ENCODE results near the gene HTR1D. TPM values are rescaled to one million over a fixed set of nuclear protein-coding genes. Genes with fewer than 3 reads are reported as not detected.

HTR1D gene
- total RNA-seq, 1 donor from 2014 or later = not detected

DNA sequence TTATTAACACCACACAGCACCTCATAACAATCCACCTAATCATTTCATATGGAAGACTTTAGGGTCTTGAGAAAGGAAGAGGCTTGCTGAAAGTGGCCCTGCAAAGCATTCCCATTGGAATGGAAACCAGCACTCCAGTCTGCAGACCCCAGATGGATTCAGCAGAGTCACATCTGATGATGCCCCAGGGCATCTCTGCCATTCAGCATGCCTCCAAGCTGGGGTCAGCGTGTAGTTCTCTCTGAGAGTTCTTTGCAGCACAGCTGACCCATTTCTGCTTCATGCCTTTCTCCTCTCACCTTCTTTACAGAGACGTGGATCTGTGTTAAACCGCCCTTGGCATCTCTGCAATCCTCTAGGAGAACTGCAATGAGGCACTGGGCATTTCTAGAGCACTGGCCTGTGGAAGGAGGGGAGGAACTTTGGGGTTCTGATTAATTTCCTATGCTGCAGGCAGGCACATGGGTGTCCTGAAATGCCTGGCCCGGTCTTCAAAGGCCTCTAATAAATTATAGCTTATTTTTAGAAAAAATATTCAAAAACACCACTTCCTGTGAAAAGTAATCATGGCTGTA lies 46.0 kb downstream of the HTR1D start:
- H3K27me3 ChIP-seq = no peaks in the 10 kb centered on the region

DNA sequence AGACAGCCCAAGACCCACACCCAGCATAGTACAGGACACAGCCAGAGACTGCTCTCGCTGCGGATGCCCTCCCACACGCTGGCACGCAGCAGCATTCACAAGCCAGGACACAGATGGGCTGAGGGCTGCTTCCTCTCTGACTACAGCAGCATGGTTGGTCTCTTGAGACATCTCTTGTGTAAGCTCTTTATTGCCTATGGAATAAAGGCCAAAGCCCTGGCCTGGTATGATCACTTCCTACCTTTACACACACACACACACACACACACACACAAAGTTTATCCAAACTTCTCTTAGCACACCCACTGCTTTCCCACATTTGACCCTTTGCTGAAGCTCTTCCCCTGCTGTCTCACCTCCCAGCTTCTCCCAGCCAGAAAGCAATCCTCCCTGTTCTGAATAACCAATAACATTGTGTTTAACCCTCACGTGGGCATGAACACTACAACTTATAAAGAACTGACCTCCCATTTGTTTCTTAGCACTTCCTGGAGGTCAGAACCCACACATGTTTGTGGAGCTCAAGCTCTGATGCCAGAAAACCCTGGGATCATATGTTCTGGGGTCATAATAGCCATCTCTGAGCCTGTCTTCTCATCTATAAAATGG lies 47.5 kb downstream of the HTR1D start:
- Histone ChIP-seq H3K9me3 (no peaks in the 10 kb centered on the region), H3K36me3 (no peaks in the 10 kb centered on the region), H3K4me3 (peak overlapping the region in 1 of 2 donors; percentile 98), H3K4me1 (peaks cover 7 to 26% of the 10 kb centered on the region in 2 donors), H3K27ac (peak overlapping the region; percentile 86 to 92), H3K27me3 (no peaks in the 10 kb centered on the region)
- peak; percentile 35 to 87 for DNase-seq (ENCODE audit: low spot score in 2 of 2)
- intact Hi-C loops (cut with DNase I) = loop anchor here (5.0 kb wide), 1 partner anchor 68 kb away; no protein-coding TSS in a partner anchor
- TF ChIP-seq, protein P1, sequence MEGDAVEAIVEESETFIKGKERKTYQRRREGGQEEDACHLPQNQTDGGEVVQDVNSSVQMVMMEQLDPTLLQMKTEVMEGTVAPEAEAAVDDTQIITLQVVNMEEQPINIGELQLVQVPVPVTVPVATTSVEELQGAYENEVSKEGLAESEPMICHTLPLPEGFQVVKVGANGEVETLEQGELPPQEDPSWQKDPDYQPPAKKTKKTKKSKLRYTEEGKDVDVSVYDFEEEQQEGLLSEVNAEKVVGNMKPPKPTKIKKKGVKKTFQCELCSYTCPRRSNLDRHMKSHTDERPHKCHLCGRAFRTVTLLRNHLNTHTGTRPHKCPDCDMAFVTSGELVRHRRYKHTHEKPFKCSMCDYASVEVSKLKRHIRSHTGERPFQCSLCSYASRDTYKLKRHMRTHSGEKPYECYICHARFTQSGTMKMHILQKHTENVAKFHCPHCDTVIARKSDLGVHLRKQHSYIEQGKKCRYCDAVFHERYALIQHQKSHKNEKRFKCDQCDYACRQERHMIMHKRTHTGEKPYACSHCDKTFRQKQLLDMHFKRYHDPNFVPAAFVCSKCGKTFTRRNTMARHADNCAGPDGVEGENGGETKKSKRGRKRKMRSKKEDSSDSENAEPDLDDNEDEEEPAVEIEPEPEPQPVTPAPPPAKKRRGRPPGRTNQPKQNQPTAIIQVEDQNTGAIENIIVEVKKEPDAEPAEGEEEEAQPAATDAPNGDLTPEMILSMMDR (IDR thresholded peaks at IDR 0.05) = no peak

More for the DNA sequence above, 46.0 kb downstream of the HTR1D start:
- H3K27ac ChIP-seq = peak overlapping the region; percentile 9 to 33
- H3K36me3 ChIP-seq = no peaks in the 10 kb centered on the region
- no peak for DNase-seq (ENCODE audit: low spot score in 2 of 2)
- H3K9me3 ChIP-seq = no peaks in the 10 kb centered on the region
- H3K4me3 ChIP-seq = no peak overlapping the region
- TF ChIP-seq, protein P1 (IDR thresholded peaks at IDR 0.05) = no peak
- intact Hi-C loops (cut with DNase I) = no loop called here
- peaks cover 7 to 12% of the 10 kb centered on the region in 2 donors for H3K4me1 ChIP-seq

DNA sequence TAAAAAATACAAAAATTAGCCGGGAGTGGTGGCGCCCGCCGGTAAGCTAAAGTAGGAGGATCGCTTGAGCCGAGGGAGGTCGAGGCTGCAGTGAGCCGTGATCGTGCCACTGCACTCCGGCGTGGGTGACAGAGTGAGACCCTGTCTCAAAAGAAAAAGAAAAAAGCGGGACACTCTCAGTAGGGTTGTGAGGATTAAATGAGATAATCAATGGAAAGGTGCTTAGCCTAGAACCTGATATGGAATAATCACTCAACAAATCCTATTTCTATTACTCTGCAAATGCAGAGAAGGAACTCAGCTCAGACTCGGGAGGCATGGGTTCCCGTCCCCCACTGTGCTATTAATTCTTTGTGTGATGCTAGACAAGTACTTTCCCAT lies 48.1 kb downstream of the HTR1D start:
- TF ChIP-seq, protein P1 (IDR thresholded peaks at IDR 0.05) = no peak
- peaks cover 7 to 28% of the 10 kb centered on the region in 2 donors for H3K4me1 ChIP-seq
- no peaks in the 10 kb centered on the region for H3K36me3 ChIP-seq
- H3K9me3 ChIP-seq = no peaks in the 10 kb centered on the region
- no peaks in the 10 kb centered on the region for H3K27me3 ChIP-seq
- intact Hi-C loops (cut with DNase I) = loop anchor here (5.0 kb wide), 1 partner anchor 67 kb away; no protein-coding TSS in a partner anchor
- DNase-seq (ENCODE audit: low spot score in 2 of 2) = no peak
- H3K4me3 ChIP-seq = peak overlapping the region; percentile 93 to 98
- peak overlapping the region; percentile 86 to 92 for H3K27ac ChIP-seq

DNA sequence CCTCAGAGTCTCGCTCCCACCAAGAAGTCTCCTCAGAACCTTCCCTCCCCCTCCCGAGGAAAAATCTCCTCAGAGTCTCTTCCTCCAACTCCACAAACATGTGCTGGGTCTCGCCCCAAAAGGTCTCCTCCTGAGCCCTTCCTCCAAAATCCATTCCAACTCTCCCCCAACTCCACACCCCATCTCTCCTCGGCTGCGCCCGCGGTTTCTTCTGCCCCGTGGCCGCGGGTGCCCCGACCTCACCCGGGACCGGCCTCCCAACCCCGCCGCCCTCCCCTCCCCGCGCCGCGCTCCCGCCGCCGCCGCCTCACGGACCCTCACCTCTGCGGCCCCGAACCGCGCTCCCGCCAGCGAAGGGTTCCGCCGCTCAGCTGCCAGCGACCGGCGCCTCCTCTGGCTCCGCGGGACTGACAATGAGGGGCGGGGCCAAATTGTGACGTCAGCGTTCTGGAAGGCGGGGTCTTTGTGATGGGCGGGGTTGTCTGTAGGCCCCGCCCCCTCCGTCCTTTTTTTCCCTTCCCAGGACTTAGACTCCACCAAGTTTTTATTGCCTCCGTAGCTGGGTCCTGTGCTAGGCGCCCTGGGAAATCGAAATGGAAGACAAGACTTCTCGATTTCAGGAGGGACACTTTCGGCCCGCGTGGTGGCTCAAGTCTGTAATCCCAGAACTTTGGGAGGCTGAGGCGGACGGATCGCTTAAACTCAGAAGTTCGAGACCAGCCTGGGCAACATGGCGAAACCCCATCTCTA lies 48.7 kb downstream of the HTR1D start, which contains the start of gene LUZP1:
Gene LUZP1 (minus strand): TSS at position 412 of the 750 bp plus-strand sequence.
- H3K4me3 ChIP-seq = peak within 1 kb of the TSS; percentile 93 to 98
- no peaks in the 10 kb centered on the region for H3K36me3 ChIP-seq
- no peaks in the 10 kb centered on the region for H3K9me3 ChIP-seq
- DNase-seq (ENCODE audit: low spot score in 2 of 2) = peak; percentile 42 to 92
- peaks cover 7 to 28% of the 10 kb centered on the region in 2 donors for H3K4me1 ChIP-seq
- H3K27me3 ChIP-seq = no peaks in the 10 kb centered on the region
- peak within 1 kb of the TSS; percentile 86 to 92 for H3K27ac ChIP-seq
- intact Hi-C loops (cut with DNase I) = loop anchor here (1.0 to 5.0 kb wide), 2 partner anchors 9 to 66 kb away; no protein-coding TSS in a partner anchor
- TF ChIP-seq, protein P1 (IDR thresholded peaks at IDR 0.05) = no peak

DNA sequence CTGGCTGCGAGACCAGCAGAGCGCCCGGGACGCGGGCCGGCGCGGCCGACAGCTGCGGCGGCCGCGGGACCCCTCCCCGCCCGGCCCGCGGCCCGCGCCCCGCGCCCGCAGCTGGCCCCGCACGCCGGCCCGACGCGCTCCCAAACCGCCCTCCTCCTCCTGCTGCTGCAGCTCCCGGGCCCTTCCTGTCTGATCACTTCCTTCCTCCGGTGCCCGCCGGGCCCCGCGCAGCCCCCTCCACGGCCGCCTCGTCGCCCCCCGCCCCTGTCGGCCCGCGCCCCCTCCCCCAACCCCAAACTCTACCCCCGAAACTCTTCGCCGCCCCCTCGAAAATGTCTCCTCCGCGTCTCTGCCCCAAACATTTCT lies 49.2 kb downstream of the HTR1D start:
- Histone ChIP-seq H3K36me3 (no peaks in the 10 kb centered on the region), H3K9me3 (no peaks in the 10 kb centered on the region), H3K4me3 (peak overlapping the region; percentile 93 to 98), H3K27ac (peak overlapping the region; percentile 86 to 92), H3K4me1 (peaks cover 7 to 28% of the 10 kb centered on the region in 2 donors), H3K27me3 (no peaks in the 10 kb centered on the region)
- no peak for DNase-seq (ENCODE audit: low spot score in 2 of 2)
- intact Hi-C loops (cut with DNase I) = loop anchor here (1.0 to 5.0 kb wide), 2 partner anchors 9 to 66 kb away; no protein-coding TSS in a partner anchor
- TF ChIP-seq, protein P1 (IDR thresholded peaks at IDR 0.05) = no peak

Measured in ascending aorta (tissue), 2 donors.